ENCODE results near the gene FLNA.

DNA sequence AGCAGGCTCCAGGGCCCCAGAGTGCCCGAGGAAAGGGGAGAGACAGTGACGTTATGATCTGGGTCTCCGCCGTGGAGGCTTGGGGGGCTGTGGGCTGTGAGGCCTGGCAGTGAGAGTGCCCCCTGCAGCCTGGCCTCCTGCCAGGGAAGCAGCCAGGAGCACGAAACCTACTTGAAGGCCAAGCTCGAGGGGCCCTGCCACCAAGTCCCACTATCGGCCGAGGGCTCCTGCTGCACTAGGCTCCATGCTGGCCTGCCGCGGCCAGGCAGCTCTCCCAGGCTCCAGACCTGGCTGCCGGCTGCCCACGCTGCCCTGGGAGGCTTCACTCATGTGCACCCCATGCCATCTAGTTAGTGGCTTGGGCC, 18.7 kb downstream of the FLNA start:
- TF ChIP-seq, protein P1, sequence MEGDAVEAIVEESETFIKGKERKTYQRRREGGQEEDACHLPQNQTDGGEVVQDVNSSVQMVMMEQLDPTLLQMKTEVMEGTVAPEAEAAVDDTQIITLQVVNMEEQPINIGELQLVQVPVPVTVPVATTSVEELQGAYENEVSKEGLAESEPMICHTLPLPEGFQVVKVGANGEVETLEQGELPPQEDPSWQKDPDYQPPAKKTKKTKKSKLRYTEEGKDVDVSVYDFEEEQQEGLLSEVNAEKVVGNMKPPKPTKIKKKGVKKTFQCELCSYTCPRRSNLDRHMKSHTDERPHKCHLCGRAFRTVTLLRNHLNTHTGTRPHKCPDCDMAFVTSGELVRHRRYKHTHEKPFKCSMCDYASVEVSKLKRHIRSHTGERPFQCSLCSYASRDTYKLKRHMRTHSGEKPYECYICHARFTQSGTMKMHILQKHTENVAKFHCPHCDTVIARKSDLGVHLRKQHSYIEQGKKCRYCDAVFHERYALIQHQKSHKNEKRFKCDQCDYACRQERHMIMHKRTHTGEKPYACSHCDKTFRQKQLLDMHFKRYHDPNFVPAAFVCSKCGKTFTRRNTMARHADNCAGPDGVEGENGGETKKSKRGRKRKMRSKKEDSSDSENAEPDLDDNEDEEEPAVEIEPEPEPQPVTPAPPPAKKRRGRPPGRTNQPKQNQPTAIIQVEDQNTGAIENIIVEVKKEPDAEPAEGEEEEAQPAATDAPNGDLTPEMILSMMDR (IDR thresholded peaks at IDR 0.05; ENCODE audit: low read length): no peak
- TF ChIP-seq EZH2 (IDR thresholded peaks at IDR 0.05; ENCODE audit: borderline replicate concordance, low read length): no peak

All from OCI-LY1 (cell line).